Bronchial epithelial cell (primary cell): ENCODE results near the gene SSC5D. TPM values are rescaled to one million over a fixed set of nuclear protein-coding genes. Genes with fewer than 3 reads are reported as not detected.

Source experiments
- DNase-seq: peaks from one replicate; pipeline ENCODE4 v3.0.0-alpha.2; 2010; ENCODE audit warnings: low read depth
- FAIRE-seq: peaks from 2 replicates; lab custom pipeline; 2011; peaks lifted over from hg19 to GRCh38; lab: Jason Lieb, UNC
- H3K27me3 ChIP-seq: 2 replicates; pipeline ENCODE4 v1.5.1; 2011; ENCODE audit warnings: low read length; ENCODE audit not compliant: control insufficient read depth, insufficient read depth
- H3K36me3 ChIP-seq: 2 replicates; pipeline ENCODE4 v1.5.1; 2011; ENCODE audit warnings: low read length; ENCODE audit not compliant: control insufficient read depth, insufficient read depth
- H3K4me3 ChIP-seq: 2 replicates; pipeline ENCODE4 v1.5.1; 2011; ENCODE audit warnings: mild to moderate bottlenecking, low read depth, low read length, control low read depth
- total RNA-seq: library from RNA; depleted of rRNA; stranded (reverse); fragments of >200 nt; gene quantifications from 2 replicates; pipeline ENCODE4 v1.2.1, GENCODE V29; 2014
- TF ChIP-seq, protein P1 (sequence below): IDR thresholded peaks from 2 replicates; pipeline ENCODE4 v1.5.1; 2011; ENCODE audit warnings: mild to moderate bottlenecking, moderate library complexity, low read length, control low read depth, inconsistent platforms; ENCODE audit not compliant: insufficient read depth, severe bottlenecking

The SSC5D gene
- total RNA-seq, 1 donor from 2014 or later = under 0.01 TPM

DNA sequence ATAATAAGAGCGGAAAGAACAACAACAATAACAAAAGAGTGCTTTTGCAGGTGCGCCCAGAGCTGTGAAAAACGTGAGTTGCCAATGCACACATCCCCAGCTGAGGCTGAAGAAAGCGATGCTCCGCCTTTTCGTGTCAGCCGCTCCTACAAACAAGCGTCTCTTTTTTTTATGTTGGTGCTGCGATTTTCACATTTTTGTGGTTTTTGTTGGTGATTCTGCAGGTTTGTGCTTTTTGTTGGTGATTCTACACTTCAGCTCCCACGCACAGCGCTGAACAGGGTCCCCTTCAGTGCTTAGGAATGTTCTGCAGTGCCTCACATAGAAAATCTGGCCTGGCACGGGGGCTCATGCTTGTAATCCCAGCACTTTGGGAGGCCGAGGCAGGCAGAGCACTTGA is 64.4 kb downstream of the SSC5D start:
- FAIRE-seq (no peak), DNase-seq (peak; percentile 41)
- TF ChIP-seq, protein P1, sequence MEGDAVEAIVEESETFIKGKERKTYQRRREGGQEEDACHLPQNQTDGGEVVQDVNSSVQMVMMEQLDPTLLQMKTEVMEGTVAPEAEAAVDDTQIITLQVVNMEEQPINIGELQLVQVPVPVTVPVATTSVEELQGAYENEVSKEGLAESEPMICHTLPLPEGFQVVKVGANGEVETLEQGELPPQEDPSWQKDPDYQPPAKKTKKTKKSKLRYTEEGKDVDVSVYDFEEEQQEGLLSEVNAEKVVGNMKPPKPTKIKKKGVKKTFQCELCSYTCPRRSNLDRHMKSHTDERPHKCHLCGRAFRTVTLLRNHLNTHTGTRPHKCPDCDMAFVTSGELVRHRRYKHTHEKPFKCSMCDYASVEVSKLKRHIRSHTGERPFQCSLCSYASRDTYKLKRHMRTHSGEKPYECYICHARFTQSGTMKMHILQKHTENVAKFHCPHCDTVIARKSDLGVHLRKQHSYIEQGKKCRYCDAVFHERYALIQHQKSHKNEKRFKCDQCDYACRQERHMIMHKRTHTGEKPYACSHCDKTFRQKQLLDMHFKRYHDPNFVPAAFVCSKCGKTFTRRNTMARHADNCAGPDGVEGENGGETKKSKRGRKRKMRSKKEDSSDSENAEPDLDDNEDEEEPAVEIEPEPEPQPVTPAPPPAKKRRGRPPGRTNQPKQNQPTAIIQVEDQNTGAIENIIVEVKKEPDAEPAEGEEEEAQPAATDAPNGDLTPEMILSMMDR = no peak
- H3K36me3 ChIP-seq = no peaks in the 10 kb centered on the region
- no peak overlapping the region for H3K4me3 ChIP-seq
- H3K27me3 ChIP-seq = no peaks in the 10 kb centered on the region

DNA sequence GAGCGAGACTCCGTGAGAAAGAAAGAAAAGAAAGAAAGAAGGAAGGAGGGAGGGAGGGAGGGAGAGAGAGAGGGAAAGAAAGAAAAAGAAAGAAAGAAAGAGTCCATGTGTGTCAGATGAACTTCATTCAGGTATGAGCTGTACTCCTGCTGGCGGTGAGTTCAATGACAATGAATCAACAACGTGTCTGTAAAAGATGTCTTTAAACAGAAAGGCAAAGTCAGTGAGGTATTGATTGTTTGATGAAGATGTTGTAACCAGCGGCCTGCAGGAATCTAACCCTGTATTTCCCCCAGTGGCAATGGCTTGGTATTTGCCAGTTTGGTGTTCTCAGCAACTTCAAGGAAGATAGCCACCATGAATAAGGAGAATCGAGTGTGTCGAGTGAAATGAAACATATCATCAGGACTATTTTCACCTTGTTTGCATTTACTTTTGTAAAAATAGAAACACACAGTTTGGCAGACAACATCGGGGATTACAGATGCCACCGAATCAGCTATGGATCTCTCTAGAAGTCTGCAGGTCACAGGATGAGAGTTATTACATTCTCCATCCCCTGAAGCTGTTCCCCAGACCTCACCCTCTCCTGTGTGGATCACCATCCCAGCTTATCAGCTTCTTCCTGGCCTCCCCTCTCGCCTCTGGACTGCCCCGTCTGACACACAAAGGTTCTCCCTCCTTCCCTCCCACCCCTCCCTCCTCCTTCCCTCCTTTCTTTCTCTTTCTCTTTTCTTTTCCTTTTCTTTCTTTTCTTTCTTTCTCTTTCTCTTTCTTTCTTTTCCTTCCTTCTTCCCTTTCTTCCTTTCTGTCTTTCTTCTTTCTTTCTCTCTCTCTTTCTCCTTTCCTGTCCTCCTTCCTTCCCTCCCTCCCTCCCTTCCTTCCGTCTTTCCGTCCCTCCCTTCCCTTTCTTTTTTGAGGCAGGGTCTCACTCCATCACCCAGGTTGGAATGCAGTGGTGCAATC is 65.3 kb downstream of the SSC5D start:
- TF ChIP-seq, protein P1 = no peak
- FAIRE-seq = no peak
- Histone ChIP-seq H3K4me3 (no peak overlapping the region), H3K27me3 (no peaks in the 10 kb centered on the region), H3K36me3 (no peaks in the 10 kb centered on the region)
- peak; percentile 53 for DNase-seq

DNA sequence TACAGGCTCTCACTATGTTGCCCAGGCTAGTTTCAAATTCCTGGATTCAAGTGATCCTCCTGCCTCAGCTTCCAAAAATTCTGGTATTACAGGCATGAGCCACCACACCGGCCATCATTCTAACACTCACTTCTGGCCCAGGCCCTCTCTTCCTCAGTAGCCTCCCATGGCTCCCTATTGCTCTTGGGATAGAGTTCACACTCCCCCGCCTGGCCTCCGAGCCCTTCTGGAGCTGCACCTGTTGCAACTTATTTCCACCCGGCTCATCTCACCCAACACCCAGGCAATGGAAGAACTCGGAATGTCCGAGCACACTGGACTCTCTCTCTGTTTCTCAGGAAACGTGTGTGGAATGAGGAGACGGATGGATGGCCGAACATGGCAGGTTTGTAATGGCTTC is 66.1 kb downstream of the SSC5D start:
- DNase-seq (no peak), FAIRE-seq (no peak)
- TF ChIP-seq, protein P1 = no peak
- H3K27me3 ChIP-seq = no peaks in the 10 kb centered on the region
- no peaks in the 10 kb centered on the region for H3K36me3 ChIP-seq
- no peak overlapping the region for H3K4me3 ChIP-seq

DNA sequence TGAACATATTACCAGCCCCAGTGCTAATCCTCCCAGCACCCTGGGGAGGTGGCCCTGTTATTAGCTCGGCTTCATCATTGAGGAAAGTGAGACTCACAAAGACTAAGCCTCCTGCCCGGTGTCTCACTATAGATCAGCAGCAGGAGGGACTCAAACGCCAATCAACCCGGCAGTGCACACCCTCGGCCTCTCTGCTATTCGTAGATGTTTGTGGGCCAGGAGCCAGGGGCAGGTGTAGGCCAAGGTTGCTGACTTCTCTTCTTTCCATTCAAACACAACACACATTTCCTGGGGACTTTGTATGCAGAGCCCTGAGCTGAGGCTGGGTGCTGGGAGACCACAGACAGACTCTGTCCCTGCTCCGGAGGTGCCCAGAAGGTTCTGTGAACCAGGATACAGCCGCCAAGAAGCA is 66.5 kb downstream of the SSC5D start:
- TF ChIP-seq, protein P1 = no peak
- H3K36me3 ChIP-seq = no peaks in the 10 kb centered on the region
- H3K4me3 ChIP-seq = no peak overlapping the region
- no peaks in the 10 kb centered on the region for H3K27me3 ChIP-seq
- DNase-seq (no peak), FAIRE-seq (no peak)

DNA sequence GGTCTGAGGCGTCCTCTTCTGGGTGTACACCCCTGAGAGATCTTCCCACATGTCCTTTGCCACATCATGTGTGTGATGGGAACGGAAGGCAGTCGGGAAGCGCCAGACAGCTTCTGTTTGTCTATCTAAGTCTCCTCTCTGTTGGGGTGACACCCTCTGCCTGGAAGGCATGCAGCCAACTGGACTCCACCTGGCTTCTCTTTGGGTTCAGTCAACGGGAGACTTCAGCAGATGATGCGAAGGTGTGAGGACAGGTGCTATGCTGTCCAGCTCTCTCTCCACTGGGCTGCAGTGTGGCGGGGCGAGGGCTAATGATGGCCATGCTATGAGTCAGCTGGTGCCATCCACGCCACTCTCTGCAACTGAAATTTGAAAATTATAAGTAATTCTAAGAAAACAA is 71.4 kb downstream of the SSC5D start:
- DNase-seq = no peak
- TF ChIP-seq, protein P1 = no peak
- Histone ChIP-seq H3K36me3 (no peaks in the 10 kb centered on the region), H3K27me3 (peaks cover 4% of the 10 kb centered on the region), H3K4me3 (no peak overlapping the region)
- FAIRE-seq = no peak

DNA sequence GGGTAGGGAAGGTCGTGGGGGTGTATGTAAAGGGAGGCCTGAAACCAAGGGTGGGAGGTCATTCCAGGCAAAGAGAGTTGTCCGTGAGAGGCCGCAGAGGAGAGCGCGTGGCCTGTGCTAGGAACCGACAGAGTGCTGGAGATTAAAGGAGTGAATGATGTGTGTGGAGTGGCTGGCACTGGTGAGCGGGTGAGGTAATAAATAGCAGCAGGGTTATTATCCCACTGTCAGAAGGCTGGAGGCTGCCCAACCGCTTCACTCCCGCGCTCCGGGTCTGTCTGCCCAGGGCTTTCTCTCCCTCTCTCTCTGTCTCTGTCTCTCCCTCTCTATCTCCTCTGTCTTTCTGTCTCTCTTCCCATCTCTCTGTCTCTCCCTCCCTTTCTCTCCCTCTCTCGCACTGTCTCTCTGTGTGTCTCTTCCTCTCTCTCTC is 75.0 kb downstream of the SSC5D start:
- DNase-seq (no peak), FAIRE-seq (no peak)
- Histone ChIP-seq H3K4me3 (no peak overlapping the region), H3K27me3 (peaks cover 4% of the 10 kb centered on the region), H3K36me3 (no peaks in the 10 kb centered on the region)
- TF ChIP-seq, protein P1 = no peak
